ENCODE data around the gene TMEM245. TPM values are rescaled to one million over a fixed set of nuclear protein-coding genes. Genes with fewer than 3 reads are reported as not detected.

The TMEM245 gene
- total and polyA plus RNA-seq, 11 donors = 16.7 to 174 (median 99.6) TPM

GRCh38 chr9:108991479-108991878 is 128.3 kb downstream of the TMEM245 start:
- peaks cover 0 to 46% (median 27%) of the 10 kb centered on the region in 12 donors for H3K4me1 ChIP-seq
- no peak for TF ChIP-seq POLR2A (IDR thresholded peaks at IDR 0.05)
- no peak for TF ChIP-seq CTCF (IDR thresholded peaks at IDR 0.05)
- H3K4me3 ChIP-seq = no peak overlapping the region
- peaks cover 0 to 25% (median 5%) of the 10 kb centered on the region in 9 donors for H3K36me3 ChIP-seq
- H3K27ac ChIP-seq = peak overlapping the region in 7 of 12 donors; percentile 4 to 51 (median 14)
- no peaks in the 10 kb centered on the region for H3K9me3 ChIP-seq
- WGBS, 4 donors = 20 to 39% (median 24%) methylated on average over 5 of the region's 5 CpGs
- H3K27me3 ChIP-seq = no peaks in the 10 kb centered on the region
- intact Hi-C loops (cut with DNase I) = no loop called here
- ATAC-seq (no peak), DNase-seq (no peak)

- H3K27me3 ChIP-seq = no peaks in the 10 kb centered on the region
- DNase-seq (no peak), ATAC-seq (no peak)
- H3K27ac ChIP-seq = no peak overlapping the region
- no peaks in the 10 kb centered on the region for H3K9me3 ChIP-seq
- TF ChIP-seq POLR2A (IDR thresholded peaks at IDR 0.05) (no peak), CTCF (IDR thresholded peaks at IDR 0.05) (no peak)
- H3K4me1 ChIP-seq = peaks cover 0 to 5% (median 0%) of the 10 kb centered on the region in 12 donors
- no peak overlapping the region for H3K4me3 ChIP-seq
- peaks cover 0 to 58% (median 18%) of the 10 kb centered on the region in 9 donors for H3K36me3 ChIP-seq
- intact Hi-C loops (cut with DNase I) = no loop called here
Measured at GRCh38 chr9:108983885-108984284, 135.9 kb downstream of the TMEM245 start.

- ATAC-seq (peak; percentile 47 to 80 (median 72)), DNase-seq (no peak)
- Histone ChIP-seq H3K27ac (no peak overlapping the region), H3K4me3 (no peak overlapping the region), H3K9me3 (no peaks in the 10 kb centered on the region), H3K36me3 (peaks cover 0 to 85% (median 26%) of the 10 kb centered on the region in 9 donors), H3K27me3 (no peaks in the 10 kb centered on the region), H3K4me1 (peaks cover 0 to 5% (median 0%) of the 10 kb centered on the region in 12 donors)
- 51 to 67% (median 61%) methylated on average over 2 of the region's 2 CpGs for WGBS, 4 donors
- intact Hi-C loops (cut with DNase I) = no loop called here
- no peak for TF ChIP-seq CTCF (IDR thresholded peaks at IDR 0.05)
- TF ChIP-seq POLR2A (IDR thresholded peaks at IDR 0.05) = no peak
Measured at GRCh38 chr9:108980893-108981292, 138.9 kb downstream of the TMEM245 start.

GRCh38 chr9:108978205-108978604 is 141.5 kb downstream of the TMEM245 start:
- Histone ChIP-seq H3K27me3 (no peaks in the 10 kb centered on the region), H3K36me3 (peaks cover 0 to 64% (median 26%) of the 10 kb centered on the region in 9 donors), H3K4me1 (peaks cover 3 to 19% (median 13%) of the 10 kb centered on the region in 12 donors), H3K9me3 (no peaks in the 10 kb centered on the region), H3K4me3 (no peak overlapping the region), H3K27ac (peak overlapping the region in 1 of 12 donors; percentile 11)
- no peak for DNase-seq
- WGBS, 4 donors = 42 to 70% (median 51%) methylated on average over 1 of the region's 1 CpG
- TF ChIP-seq CTCF (IDR thresholded peaks at IDR 0.05) (no peak), POLR2A (IDR thresholded peaks at IDR 0.05) (no peak)
- intact Hi-C loops (cut with DNase I) = no loop called here
- ATAC-seq = no peak
